Measurements from ENCODE around the gene LARP4B. TPM values are rescaled to one million over a fixed set of nuclear protein-coding genes. Genes with fewer than 3 reads are reported as not detected.

Gene LARP4B
- polyA plus RNA-seq, 4 donors: 36.8 to 57.4 (median 48.5) TPM

DNA sequence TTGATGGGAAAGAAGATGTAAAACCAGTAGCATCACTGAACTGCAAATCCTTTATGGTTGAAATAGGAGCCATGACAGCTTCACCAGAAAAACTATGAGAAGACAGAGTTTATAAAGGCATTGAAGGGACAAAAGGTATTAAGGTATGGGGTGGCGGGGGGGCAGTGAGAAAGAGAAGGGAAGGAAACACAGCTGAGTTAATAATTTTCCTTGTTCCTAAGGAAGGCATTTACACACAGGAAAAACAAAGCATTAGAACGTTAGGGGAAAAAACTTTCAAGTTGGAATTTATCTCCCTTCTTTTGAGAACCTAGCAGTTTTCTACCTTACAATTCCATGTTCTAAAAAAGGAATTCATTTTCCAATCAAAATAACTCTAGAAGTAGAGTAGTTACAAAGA is 4.4 kb downstream of the LARP4B start:
- no peak for DNase-seq (ENCODE audit: low read depth in 4 of 4, low spot score in 2 of 4)

DNA sequence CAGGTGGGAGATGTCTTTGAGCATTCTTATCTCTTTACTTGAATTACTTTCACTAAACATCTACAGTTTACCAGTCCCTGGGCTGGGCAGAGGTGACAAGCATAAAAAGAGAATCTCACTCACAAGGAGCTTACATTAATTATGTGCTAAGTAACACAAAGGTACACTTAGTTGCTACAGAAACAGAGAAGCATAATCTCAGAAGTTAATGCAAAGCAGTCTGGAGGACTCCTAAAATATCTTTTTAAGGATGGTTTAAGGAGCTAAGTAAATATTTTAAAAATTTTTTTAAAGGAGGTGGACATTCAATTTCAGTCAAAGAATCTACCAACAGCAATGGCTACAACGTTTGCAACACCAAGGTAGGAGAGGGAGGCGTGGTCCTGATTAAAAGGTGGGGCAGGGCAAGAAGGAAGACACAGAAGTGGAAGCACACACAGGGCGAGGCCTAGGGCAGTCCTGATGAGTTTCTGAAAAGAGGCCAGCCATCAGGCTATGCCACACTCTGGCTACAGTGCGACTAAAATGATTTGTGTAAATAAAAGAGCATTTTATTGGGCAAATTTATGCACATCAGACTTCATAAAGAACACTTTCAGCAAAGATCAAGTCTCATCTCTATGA is 5.3 kb downstream of the LARP4B start:
- no peak for DNase-seq (ENCODE audit: low read depth in 4 of 4, low spot score in 2 of 4)

DNA sequence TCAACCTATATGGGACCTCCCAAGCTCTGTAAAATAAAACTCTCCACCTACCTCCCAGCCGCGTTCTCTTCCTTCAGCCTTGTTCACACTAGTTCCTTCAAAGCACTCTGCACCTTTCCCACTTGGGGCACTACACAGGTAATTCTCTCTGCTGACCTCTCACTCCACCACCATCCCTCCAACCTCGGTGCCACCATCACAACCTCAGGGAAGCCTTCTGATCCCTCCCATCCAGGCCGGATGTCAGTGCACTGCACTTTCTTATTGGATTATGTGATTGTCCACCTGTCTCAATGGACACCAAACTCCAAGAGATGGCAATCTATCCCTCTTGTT is 7.0 kb downstream of the LARP4B start:
- no peak for DNase-seq (ENCODE audit: low read depth in 4 of 4, low spot score in 2 of 4)

DNA sequence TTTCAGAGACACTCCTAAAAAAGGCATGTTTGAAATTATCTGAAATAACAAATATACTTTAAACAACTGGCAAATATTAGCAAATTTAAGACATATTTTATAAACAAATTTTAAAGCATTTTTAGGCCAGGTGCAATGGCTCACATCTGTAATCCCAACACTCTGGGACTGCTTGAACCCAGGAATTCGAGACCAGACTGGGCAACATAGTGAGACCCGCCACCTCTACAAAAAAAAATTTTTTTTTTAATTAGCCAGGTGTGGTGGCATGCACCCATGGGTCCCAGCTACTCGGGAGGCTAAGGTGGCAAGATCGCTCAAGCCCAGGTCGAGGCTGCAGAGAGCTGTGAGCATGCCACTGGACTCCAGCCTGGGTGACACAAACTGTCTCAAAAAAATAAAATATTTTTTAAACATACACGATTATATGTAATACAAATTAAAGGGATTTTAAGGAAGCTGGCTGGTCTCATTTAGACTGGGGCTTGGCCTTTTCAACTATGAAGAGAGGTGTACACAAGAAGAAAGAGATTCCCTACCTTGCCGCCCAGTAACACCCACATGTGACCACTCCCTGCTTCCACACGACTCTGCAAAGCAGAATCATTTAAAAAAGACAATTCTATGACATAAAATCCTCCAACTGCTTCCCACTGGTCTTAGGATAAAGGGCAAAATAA is 7.5 kb downstream of the LARP4B start:
- DNase-seq (ENCODE audit: low read depth in 4 of 4, low spot score in 2 of 4): no peak

DNA sequence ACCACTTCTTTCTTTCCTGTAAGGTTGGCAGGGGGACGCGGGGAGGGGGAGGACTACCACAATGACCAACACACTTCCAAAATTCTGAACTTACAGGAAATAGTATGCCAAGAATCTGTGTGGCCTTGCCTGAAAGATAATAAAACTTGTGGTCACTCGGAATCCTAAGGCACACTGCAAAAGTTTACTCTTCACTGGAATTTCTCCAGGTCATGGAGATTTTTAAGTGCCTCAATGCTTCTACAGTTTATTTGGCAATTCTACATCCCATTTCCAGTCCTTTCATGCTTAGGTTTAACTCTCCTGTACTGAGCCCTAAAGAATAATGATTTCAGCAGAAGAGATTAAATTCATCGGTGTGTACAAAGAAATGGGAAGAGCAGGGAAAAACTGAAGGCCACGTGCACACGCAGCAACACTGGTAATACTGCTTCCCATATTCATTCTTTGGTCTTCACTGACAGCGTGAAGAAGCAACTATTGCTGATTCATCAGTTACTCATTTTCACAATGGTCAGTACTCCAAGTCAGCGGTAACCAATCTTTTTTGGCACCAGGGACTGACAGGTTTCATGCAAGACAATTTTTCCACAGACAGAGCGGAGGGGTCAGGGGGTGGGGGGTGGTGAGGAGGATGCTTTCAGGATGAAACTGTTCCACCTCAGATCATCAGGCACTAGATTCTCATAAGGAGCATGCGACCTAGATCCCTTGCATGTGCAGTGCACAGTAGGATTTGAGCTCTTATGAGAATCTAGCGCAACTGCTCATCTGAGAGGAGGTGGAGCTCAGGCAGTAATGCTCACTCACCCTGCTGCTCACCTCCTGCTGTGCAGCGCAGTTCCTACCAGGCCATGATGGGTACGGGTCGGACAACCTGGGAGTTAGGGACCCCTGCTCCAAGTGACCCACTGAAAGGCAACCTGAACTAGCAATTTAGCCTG is 9.8 kb downstream of the LARP4B start:
- no peak for DNase-seq (ENCODE audit: low read depth in 4 of 4, low spot score in 2 of 4)

DNA sequence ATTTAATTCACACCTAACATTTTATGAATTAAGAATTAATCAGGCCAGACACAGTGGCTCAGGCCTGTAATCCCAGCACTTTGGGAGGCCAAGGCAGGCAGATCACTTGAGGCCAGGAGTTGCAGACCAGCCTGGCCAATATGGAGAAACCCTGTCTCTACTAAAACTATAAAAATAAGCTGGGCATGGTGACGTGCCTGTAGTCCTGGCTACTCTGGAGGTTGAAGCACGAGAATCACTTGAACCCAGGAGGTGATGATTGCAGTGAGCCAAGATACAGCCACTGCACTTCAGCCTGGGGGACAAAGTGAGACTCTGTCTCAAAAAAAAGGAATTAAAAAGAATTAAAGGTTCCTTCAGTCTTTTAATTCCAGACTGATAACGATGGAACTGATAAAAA is 11.1 kb downstream of the LARP4B start:
- DNase-seq (ENCODE audit: low read depth in 4 of 4, low spot score in 2 of 4): no peak

GRCh38 chr10:919481-919880 is 12.0 kb downstream of the LARP4B start:
- DNase-seq (ENCODE audit: low read depth in 4 of 4, low spot score in 2 of 4): no peak

DNA sequence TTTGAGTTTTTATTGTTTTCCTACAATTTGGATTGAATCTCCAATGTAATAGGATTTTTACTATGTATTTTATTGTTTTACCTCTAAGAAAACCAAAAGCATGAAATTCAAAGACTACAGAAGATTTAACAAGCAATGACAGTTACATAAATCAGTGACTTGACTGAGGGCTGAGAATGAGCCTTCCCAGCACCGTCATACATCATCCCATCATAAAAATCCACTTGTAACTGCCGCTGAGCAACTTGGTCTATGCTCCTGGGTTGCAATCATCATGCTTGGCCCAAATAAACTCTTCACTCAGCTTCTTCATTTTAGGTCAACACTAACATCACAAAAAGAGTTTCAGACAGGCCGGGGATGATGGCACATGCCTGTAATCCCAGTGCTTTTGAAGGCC is 13.5 kb downstream of the LARP4B start:
- no peak for DNase-seq (ENCODE audit: low read depth in 4 of 4, low spot score in 2 of 4)

DNA sequence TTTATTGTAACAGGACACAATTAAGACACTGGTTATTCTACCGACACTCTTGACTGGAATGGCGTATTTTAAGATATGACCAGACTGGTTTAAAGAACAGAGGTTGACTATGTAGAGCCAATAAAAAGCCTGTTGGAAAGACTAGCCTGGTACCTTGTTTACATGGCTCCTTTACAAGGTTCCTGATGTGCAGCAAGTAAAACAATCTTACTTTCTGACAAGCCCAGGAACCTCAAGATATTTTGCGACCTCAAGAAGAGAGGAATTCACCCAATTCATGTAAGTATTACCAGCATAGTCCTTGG is 14.1 kb downstream of the LARP4B start:
- no peak for DNase-seq (ENCODE audit: low read depth in 4 of 4, low spot score in 2 of 4)

DNA sequence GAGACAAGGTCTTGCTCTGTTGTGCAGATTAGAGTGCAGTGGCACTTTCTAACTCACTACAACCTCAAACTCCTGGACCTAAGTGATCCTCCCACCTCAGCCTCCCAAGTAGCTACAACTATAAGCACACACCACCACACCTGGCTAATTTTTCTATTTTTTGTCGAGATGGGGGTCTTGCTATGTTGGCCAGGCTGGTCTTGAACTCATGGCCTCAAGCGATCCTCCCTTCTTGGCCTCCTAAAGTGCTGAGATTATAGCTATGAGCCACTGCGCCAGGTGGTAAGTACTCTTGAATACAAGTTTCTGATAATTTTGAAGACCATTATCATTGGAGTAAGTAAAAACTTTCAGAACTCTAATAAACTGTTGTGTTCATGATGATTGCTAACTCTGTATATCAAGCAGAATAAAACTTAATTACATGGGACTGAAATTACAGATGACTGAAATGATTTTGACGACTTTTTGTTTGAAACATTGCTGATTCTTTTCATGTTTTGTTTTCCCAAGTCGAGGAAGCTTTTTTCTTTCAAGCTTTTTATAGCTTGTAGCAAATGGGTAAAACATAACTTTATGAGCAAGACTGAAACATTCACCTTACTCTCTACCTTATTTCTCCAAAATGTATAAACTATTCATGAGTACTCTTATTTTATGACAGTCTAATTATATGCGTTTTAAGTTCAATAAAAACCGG is 14.6 kb downstream of the LARP4B start:
- DNase-seq (ENCODE audit: low read depth in 4 of 4, low spot score in 2 of 4): no peak

DNA sequence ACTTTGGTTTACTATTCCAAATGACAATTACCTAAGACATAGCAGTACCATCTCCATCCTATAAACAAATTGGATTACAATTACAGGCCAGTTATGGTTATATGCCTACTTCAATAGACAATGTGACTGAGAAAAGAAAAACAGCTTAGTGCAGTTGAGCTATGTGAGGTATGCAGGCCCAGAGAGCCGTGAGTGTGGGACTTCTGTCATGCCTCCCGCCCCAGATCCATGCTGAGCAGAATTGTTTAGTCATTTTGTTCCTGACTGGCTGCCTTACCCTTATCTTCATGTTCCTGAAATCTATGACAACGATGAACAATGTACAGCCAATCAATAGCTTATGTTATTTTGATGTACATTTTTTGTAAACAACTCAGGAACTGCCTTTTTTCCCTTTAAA is 21.7 kb downstream of the LARP4B start:
- DNase-seq (ENCODE audit: low read depth in 4 of 4, low spot score in 2 of 4): no peak

GRCh38 chr10:905972-906371 is 25.5 kb downstream of the LARP4B start:
- DNase-seq (ENCODE audit: low read depth in 4 of 4, low spot score in 2 of 4): no peak

DNA sequence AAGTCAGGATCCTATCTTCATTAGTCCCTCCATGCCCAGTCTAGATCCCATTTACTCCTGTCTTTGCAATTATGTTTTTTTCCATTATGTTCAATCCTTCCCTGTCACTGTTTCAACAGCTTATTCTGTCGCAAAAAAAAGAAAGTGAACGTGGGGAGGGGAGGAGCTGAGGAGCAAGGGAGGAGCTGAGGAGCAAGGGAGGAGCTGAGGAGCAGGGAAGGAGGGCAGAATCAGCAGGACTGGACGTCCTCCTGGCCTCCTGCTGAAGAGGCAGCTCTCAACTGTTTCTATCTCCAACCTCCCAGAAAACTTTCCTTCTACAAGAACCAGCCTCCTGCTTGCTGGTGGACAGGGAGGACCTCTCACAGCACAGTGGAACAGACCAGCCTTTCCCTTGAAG is 26.0 kb downstream of the LARP4B start:
- DNase-seq (ENCODE audit: low read depth in 4 of 4, low spot score in 2 of 4): no peak

DNA sequence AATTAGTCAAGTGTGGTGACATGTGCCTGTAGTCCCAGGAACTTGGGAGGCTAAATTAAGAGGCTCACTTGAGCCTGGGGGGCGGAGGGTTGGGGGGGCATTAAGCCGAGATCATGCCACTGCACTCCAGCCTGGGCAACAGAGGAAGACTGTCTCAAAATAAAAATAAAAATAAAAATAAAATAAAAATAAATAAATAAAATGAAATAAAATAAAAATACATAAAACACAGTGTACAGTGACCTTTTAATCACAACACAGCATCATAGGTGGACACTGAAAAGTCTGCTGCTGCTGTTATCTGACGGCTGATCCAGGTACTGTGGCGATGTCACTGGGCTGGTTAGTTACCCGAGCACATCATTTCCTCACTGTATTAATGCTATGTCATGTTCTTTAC is 27.1 kb downstream of the LARP4B start:
- DNase-seq (ENCODE audit: low read depth in 4 of 4, low spot score in 2 of 4): no peak

DNA sequence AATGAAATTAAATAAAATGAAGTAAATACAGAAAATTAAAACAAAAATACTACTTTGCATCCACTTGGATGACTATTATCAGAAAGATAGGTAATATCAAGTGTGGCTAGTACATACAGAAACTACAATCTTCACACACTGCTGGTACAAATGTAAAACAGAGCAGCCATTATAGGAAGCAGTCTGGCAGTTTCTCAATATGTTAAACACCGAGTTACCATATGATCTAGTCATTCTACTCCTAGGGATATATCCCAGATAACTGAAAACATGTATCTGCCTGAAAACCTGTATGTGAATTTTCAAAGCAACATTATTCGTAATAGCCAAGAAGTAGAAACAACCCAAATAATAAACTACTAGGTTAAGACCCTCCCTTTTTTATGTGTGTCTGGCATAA is 33.4 kb downstream of the LARP4B start:
- no peak for DNase-seq (ENCODE audit: low read depth in 4 of 4, low spot score in 2 of 4)

DNA sequence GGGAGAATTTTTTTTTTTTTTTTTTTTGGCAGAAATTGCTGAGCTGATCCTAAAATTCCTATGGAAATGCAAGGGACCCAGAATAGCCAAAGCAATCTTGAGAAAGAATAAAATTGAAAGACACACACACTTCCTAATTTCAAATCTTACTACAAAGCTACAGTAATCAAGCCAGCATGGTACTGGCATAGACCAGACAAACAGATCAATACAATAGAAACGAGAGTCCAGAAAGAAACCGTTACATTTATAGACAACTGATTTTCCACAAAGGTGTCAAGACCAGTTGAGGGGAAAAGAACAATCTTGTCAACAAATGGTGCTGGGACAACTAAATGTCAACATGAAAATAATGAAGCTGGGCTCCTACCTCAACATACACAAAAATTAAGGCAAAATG is 34.5 kb downstream of the LARP4B start:
- DNase-seq (ENCODE audit: low read depth in 4 of 4, low spot score in 2 of 4): no peak

- DNase-seq (ENCODE audit: low read depth in 4 of 4, low spot score in 2 of 4): no peak
These were observed 36.2 kb downstream of the LARP4B start for GRCh38 chr10:895324-895723.

DNA sequence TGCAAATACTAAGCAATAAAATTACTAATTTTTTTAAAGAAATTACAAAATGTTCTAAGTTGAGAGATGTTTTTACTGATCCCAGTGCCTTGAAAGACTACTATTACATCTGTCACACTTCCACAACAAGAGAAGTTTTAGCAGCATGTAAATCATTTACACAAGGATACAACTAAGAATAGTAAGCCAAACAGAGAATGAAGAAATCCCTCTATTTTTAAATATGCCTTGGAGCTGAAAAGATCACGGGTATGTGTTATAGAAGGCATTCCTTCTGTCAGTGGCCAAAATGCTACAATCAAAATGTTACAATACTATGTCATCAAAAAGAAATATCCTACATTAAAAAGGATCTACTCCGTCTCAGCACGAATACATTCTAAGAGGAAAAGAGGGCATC is 52.6 kb downstream of the LARP4B start:
- DNase-seq (ENCODE audit: low read depth in 4 of 4, low spot score in 2 of 4): no peak

DNA sequence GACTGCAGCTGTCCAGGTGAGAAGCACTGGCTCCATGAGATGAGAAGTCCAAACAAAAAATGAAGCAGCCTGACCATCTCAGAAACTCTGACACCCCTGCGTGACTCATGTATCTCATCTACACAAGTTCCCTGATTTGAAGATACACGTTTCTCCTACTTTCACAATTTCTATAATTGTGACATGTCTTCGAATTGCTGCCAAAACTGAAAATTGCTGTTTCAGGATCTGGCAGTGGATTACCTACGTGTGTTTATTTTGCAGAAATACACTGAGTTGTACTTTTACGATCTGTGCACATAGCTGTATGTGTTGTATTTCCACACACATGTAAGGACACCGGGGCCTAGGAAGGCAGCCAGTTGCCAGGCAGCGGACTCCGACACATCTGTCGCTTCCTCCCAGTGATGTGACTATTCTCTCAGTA is 53.2 kb downstream of the LARP4B start:
- no peak for DNase-seq (ENCODE audit: low read depth in 4 of 4, low spot score in 2 of 4)

GRCh38 chr10:876438-876837 is 55.1 kb downstream of the LARP4B start:
- DNase-seq (ENCODE audit: low read depth in 4 of 4, low spot score in 2 of 4): no peak

DNA sequence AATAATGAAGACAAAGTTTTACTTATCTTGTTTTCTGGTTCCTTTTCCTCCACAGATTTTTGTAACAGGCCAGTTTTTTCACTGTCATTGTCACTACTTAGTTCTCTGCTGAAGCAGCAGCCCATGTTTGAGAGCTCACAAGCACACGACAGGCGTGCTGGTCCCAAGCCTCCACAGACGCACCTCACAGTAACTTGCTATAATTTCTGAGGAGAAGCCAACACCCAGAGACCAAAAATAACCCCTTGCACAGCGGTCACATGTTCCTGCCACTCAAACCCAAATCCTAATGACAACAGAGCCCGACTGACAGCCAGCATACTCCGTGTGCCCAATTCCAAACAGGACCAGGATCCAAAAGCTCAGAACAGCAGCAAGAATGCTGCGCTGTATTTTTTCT is 58.5 kb downstream of the LARP4B start:
- no peak for DNase-seq (ENCODE audit: low read depth in 4 of 4, low spot score in 2 of 4)
